Measurements from ENCODE around the gene SLC47A2.
"Not testable (repeated sequence)": the region's sequence is repeated elsewhere in the genome, so short reads cannot be mapped to it uniquely, and the experiment has no call there.

Gene SLC47A2

DNA sequence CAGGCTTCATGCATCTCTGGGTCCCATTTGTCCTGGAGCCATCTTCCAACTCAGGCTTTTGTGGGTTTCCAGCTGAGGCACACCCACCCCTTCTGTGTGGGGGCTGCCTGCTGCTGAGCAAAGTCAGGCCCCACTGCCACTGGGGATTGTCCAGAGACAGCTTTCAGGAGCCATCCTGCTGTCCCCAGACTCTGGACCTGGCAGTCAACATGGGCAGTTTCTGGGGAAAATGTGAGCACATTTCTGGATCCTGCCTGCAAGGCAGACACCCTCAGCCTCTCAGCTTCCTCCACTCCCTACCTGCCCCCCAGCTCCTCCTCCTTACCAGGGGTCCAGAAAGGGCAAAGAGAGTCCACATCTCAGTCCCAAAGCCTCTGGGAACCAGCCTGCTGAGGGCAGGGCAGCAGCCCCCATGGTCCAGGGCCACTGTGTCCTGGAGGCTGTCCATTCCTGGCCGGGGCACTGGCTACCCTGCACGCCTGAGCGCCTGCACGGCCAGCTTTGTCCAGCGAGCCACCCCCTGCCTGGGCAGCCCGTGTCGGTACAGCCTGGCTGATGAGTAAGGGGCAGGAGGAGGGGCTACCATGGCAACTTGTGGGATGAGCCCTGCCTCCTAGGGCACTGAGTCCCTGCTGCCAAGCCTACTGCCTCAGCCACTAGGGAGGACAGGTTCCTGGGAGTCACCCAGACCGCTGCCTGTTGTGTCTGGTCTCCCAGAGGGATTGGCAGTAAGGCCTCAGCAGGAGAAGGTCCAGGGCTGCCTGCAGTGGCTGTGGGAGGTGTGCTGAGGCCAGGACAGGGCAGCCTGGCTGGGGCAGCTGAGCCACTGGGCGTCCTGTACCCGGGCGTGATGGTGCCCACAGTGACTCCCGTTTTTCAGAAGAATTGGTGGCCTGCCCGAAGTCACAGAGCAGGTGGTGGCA lies at the start of gene SLC47A2:
TSS of gene SLC47A2 (minus strand) at position 477 of the 923 bp plus-strand sequence. CDS start at position 448, 29 bp downstream.
- DNase-seq, result no peak

- DNase-seq, result no peak
Observed at GRCh38 chr17:19766016-19766415, 49.6 kb upstream of the SLC47A2 start.

DNA sequence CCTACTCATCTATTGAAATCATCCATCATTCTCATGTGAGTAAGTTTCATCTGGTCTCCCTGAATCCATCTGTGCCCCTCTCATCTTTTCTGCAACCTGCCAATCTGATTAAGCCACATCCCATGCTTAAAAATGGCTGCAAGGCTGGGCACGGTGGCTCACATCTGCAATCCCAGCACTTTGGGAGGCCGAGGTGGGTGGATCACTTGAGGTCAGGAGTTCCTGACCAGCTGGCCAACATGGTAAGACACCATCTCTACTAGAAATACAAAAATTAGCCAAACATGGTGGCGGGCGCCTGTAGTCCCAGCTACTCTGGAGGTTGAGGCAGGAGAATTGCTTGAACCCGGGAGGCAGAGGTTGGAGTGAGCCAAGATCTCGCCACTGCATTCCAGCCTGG lies 47.6 kb upstream of the SLC47A2 start:
- not testable (repeated sequence) for DNase-seq

GRCh38 chr17:19763416-19763815 lies 47.0 kb upstream of the SLC47A2 start:
- DNase-seq, result no peak

DNA sequence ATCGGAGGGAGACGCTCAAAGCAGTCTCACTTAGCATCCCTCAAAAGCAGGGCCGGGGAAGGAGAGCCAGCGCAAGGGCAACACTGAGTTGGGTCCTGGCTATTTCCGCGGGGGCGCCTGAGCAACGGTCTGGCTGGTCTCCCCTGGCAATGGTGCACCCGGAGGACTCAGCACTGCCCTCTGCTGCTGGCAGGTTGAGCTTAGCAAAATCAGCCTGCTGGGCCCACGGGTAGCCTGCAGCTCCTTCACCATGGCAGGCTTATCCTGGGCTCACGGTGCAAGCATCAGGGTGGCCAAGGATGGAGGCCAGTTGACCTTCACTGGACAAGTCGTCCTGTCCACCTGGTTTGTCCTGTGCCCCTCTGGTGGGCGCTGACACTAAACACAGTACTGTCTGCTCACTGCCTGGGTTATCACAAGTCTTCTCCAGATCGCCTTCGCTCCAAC lies 46.2 kb upstream of the SLC47A2 start:
- peak; percentile 42 for DNase-seq

- no peak for DNase-seq
Observed at GRCh38 chr17:19760746-19761145, 44.4 kb upstream of the SLC47A2 start.

DNA sequence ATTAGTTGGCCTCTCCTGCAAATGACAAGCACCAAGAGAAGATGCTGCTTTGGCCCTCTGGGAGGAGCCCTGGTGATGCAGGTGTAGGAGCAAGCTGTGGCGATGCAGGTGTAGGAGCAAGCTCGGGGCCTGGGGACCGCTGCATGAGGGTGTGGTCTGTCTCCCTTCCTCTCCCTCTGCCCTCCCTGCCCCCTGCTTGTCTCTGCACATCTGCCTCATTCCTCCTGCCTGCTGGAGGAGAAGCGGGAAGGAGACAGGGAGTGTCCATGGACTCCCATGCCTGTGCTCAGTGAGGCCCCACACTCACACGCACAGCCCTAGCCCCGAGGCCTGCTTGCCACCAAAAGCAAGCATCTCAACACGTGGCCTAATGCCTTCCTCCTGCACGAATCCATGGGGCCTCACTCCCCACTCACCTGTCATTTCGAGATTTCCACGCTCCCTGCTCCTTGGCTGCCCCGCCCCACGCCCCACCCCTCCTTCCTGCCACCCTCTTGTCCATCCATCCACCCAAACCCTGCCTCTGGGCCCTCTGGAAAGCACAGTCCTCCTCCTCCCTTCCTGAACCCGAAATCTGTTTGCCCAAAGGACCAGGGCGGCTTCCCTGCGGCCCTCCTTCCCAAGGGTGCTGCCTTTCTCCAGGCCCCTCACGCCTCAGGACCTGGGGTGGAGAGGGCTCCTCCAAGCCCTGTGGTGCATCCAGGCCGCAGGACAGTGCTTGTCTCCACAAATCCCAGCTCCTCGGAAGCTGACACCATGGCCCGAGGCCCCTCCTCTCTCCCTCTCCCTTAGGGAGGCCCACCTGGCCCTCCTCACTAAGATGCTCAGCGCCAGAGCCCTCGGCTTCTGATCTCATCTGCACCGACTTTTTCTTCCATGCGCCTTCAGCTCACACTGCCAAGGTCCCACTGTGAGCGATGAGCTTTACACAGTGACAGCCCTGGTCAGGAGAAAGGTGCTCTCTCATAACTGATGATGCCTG lies 43.5 kb upstream of the SLC47A2 start:
- no peak for DNase-seq

DNA sequence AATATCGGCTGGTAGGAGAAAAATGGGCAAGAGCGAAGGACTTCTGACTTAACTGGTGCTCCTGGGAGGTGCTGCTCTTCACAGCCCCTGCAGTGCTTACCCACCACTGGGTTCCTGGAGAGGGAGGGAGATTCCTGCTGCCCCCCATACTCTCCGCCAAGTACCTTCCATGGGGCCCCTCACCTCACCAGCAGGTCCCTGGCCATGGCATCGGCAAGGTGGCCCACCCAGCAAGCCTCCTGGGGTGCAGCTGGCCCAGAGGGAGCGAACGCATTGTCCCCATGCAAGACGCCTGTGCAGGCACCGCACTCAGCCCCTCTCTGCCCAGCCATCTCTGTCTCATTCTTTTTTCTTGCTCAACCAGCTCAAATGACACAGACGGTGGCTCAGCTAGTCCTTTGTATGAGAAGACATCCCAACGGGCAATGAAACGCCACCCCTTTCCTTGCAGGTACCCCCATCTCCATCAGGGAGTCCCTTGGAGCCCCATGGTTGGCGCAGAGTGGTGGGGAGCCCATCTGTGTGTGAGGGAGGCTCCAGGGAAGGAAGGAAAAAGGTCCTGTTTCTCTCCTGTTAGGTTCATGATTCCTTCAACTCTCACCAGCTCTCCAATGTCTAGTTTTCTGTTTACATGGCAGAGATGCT lies 41.3 kb upstream of the SLC47A2 start:
- no peak for DNase-seq

GRCh38 chr17:19756546-19756945 lies 40.2 kb upstream of the SLC47A2 start:
- no peak for DNase-seq

DNA sequence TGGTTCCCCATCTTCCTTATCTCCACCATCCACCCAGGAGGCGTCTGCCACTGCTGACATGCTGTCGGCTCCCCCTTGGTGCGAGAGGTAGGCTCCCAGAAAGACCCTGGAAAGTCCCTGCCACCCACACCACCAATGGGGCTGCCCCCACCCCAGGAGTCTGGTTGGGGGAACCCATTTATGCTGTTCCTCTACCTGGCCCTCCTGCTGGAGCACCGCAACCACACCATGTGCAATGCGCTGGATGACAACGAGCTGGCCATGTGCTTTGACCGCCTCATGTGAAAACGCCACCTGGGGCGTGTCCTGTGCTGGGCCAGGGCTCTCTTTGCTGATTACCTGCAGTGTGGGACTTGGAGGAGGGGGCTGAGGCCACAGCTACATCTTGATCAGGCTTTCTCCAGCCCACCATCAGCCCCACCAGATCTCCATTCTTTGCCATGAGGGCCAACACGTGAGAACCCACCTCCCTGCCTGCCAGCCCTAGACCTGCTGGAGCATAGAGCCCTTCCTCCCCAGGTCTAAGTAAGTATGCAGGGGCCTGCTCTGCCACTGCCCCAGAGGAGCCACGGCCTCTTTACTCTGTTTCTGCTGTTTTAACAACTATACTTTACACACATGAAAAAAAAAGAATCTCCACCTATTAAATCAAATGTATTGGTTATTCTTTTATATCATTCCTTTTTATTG lies 39.6 kb upstream of the SLC47A2 start:
- no peak for DNase-seq

DNA sequence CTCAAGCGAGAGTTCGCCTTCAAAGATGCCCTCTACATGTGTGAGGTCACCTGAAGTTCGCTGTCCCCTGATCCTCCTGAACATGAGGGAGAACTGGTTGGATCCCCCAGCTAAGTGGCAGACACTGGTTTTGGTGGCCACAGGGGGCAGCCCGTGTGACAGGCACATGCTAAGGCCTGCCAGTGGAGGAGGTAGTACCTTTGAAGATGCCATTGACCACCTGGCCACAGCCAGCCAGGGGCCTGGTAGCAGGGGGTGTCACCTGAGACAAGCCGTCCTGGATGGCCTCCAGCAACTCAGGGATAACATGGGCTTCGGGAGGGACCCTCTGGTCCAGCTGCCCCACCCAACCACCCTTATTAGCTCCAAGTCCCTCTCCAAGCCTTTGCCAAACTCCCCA lies 39.0 kb upstream of the SLC47A2 start:
- no peak for DNase-seq

- DNase-seq, result peak; percentile 75
Observed at GRCh38 chr17:19753661-19754463, 37.5 kb upstream of the SLC47A2 start.

DNA sequence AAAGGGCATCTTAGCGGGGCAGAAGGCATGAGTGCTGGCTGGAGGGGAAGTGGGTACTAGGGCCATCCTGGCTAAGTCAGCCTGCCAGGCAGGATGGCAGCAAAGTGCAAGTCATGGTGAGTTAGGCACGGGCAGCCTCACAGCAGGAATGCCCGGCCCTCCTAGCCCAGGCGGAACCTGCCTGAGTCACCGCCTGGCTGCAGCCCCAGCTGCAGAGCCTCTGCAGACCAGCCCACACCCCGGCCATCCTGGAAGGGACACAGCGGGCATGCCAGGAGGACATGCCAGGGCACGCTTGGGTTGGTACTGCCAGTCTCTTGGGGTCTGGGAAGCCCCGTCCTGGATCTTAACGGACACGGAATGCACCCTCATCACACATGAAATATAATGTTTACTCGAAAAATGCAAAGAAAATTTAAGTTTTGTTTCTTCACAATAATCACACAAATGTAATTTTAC lies 36.7 kb upstream of the SLC47A2 start:
- DNase-seq, result peak; percentile 47

- DNase-seq, result no peak
Observed at GRCh38 chr17:19752216-19753050, 36.0 kb upstream of the SLC47A2 start.

DNA sequence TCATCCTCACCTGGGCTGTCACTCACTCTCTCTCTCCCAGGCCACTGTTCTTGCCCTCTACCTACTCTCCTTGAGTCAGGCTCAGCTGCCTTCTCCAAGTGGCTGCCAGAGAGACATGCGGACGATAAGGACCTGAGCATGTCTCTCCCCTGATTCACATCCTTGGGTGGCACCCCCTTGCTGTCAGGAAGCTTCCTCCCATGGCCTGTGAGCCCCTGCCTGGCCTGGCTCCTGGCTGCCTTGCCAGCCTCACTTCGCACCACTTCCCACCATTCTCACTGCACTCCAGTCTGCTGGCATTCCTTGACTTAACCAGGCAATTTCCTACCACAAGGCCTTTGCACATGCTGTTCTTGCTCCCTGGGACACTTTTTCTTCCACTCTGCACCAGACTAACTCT lies 34.5 kb upstream of the SLC47A2 start:
- no peak for DNase-seq

DNA sequence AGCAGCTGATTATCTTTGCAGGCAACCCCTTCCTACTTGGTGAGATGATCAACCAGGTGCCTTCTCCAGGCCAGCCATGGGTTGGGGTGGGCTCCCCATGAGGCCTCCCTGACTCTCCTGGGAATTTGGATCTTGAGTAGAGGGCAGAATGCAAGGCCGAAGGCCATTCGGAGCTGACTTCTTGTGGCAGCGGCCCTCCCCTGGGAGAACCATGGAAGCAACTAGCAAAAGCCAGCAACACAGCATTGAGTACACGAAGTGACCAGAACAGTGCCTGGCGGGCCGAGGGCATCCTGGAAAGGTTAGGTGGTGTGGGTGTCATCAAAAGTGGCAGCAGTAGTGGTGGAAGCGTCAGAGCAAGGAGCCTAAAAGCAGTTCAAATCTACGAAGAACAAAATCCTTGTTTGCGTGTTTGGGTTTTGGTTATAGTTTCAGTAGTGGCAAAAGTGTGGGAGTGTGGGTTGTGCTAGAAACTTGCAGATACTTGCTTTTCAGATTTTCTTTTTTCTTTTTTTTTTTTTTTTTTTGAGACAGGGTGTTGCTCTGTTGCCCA lies 33.7 kb upstream of the SLC47A2 start:
- DNase-seq, result no peak

DNA sequence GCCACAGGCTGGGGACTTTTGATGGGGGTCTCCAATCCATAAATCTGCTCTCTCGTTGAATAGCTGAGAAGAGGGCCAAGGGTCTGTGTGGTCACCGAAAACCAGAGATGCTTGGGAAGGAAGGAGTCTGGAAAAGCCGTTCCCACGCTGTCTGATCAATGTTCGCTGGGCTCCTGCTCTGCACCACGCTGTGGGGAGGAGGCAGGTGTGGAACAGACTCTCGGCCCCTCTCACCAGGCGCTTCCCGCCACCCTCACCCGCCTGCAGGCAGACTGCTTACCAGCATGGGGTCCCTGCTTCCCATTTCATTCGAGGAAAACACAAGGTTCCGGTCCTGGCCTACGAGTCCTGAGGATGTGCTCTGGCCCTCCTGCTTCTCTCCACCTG lies 32.4 kb upstream of the SLC47A2 start:
- DNase-seq, result no peak

- no peak for DNase-seq
Observed at GRCh38 chr17:19747829-19748806, 31.7 kb upstream of the SLC47A2 start, which contains the start of gene ALDH3A1. Gene ALDH3A1, minus strand, starts transcription at chr17:19748298. Its CDS starts 3,169 bp downstream, at chr17:19745129.

All from NCI-H510A treated with DMSO at 0.1 percent for 48 hours (cell line).